Transverse colon (tissue), 4 donors: ENCODE results near the gene PIEZO2. TPM values are rescaled to one million over a fixed set of nuclear protein-coding genes. Genes with fewer than 3 reads are reported as not detected.

ENCODE experiments used
- DNase-seq: peaks from one replicate; pipeline ENCODE4 v3.0.0-alpha.2; 2019
- H3K27ac ChIP-seq, 4 donors: fragments of 200-600 bp; sonication (generic); 2 replicates each; pipeline ENCODE4 v1.5.1; 2016 to 2018; ENCODE audit warnings: inconsistent platforms in 4 of 4
- H3K27me3 ChIP-seq: fragments of 200-600 bp; sonication (generic); 2 replicates; pipeline ENCODE4 v1.5.1; 2017; ENCODE audit warnings: inconsistent platforms
- H3K36me3 ChIP-seq, 4 donors: fragments of 200-600 bp; sonication (generic); 2 replicates each; pipeline ENCODE4 v1.5.1; 2017 to 2019; ENCODE audit warnings: inconsistent platforms in 4 of 4
- H3K4me1 ChIP-seq, 4 donors: fragments of 200-600 bp; sonication (generic); 2 replicates each; pipeline ENCODE4 v1.5.1; 2017 to 2020; ENCODE audit warnings: inconsistent platforms in 4 of 4
- H3K4me3 ChIP-seq, 4 donors: fragments of 200-600 bp; sonication (generic); 1 replicate in 1 of 4; 2 replicates in 3 of 4; pipeline versions ENCODE4 v1.5.1 to v1.6.1; 2017 to 2019; ENCODE audit warnings: inconsistent platforms in 4 of 4
- H3K9me3 ChIP-seq, 2 donors: fragments of 200-600 bp; sonication (generic); 2 replicates each; pipeline ENCODE4 v1.5.1; 2017 to 2019; ENCODE audit warnings: inconsistent platforms in 2 of 2
- EP300 ChIP-seq: sonication (generic); formaldehyde crosslinking; IDR thresholded peaks from one replicate; pipeline ENCODE4 v1.6.1; 2017; ENCODE audit warnings: antibody characterized with exemption, low read depth
- POLR2A ChIP-seq: fragments of 450-650 bp; IDR thresholded peaks from one replicate; pipeline ENCODE4 v1.6.1; 2016; ENCODE audit warnings: antibody characterized with exemption, mild to moderate bottlenecking, moderate library complexity
- POLR2AphosphoS5 ChIP-seq, 3 donors: sonication (generic); formaldehyde crosslinking; IDR thresholded peaks; one replicate each; pipeline ENCODE4 v1.6.1; 2016; ENCODE audit warnings: antibody characterized with exemption in 3 of 3
- WGBS, 2 donors: methylation state at CpG; one replicate each; pipeline ENCODE4 v1.1.5; 2018; ENCODE audit warnings: low coverage in 1 of 2; 5-methylcytosine and 5-hydroxymethylcytosine counted together
- in situ Hi-C, 4 donors: fragments of 200-750 bp; cut with MboI; loops; one replicate each; pipeline versions ENCODE4 v1.15.0 to v1.15.1; 2017; ENCODE audit warnings: low sequenced_read_pairs in 3 of 4, low pct_ligation_motif_present in 1 of 4, low pct_unique_long_range_greater_than_20kb in 1 of 4
- intact Hi-C: fragments of 100-400 bp; cut with DNase I; formaldehyde crosslinking; loops from one replicate; pipeline ENCODE4 v1.15.1; 2023; ENCODE audit warnings: low total_unique reads
- total RNA-seq, 4 donors: library from RNA; depleted of rRNA; stranded (reverse); fragments of >200 nt; gene quantifications; one replicate each; pipeline ENCODE4 v1.1.0, GENCODE V29; 2016
- TF ChIP-seq, protein P1 (sequence below), 5 experiments: fragments of 200-600 bp in 3 of 5; fragments of 450-650 bp in 2 of 5; sonication (generic) in 3 of 5; IDR thresholded peaks; 1 replicate in 2 of 5; 2 replicates in 3 of 5; pipeline ENCODE4 v1.5.1; 2016 to 2017; ENCODE audit warnings: antibody characterized with exemption in 5 of 5, inconsistent platforms in 3 of 5, mild to moderate bottlenecking in 2 of 5, moderate library complexity in 1 of 5

PIEZO2 gene
- total RNA-seq, 4 donors from 2014 or later: 2.9 to 7.5 (median 4.5) TPM

DNA sequence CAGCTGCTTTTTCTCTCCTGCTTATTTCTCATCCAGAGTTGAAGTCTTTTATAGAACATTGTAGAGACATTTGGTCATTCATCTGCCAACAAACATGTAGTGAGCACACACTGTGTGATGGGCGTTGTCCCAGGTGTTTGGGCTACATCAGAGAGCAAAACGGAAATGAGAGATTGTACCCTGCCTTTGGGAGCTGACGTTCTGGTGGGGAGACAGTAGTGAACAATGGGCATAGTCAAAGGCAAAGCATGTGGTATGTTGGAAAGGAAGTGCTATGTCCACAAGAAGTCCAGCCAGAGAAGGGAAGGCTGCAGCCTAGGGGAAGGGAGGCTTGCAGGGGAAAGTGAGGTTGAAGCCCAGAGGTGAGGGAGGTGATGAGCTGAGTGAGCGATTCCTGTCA is 78.1 kb downstream of the PIEZO2 start:
- H3K36me3 ChIP-seq: no peaks in the 10 kb centered on the region
- 58 to 70% methylated on average over 2 to 4 of the region's 4 CpGs for WGBS, 2 donors
- in situ Hi-C loops: loop anchor here in 1 of 4 donors (25.0 kb wide), 1 partner anchor 209 kb away; no protein-coding TSS in a partner anchor
- no peak overlapping the region for H3K27ac ChIP-seq
- DNase-seq: no peak
- intact Hi-C loops: no loop called here
- H3K4me1 ChIP-seq: no peaks in the 10 kb centered on the region
- no peak overlapping the region for H3K4me3 ChIP-seq
- no peaks in the 10 kb centered on the region for H3K9me3 ChIP-seq
- no peaks in the 10 kb centered on the region for H3K27me3 ChIP-seq
- TF ChIP-seq, protein P1, sequence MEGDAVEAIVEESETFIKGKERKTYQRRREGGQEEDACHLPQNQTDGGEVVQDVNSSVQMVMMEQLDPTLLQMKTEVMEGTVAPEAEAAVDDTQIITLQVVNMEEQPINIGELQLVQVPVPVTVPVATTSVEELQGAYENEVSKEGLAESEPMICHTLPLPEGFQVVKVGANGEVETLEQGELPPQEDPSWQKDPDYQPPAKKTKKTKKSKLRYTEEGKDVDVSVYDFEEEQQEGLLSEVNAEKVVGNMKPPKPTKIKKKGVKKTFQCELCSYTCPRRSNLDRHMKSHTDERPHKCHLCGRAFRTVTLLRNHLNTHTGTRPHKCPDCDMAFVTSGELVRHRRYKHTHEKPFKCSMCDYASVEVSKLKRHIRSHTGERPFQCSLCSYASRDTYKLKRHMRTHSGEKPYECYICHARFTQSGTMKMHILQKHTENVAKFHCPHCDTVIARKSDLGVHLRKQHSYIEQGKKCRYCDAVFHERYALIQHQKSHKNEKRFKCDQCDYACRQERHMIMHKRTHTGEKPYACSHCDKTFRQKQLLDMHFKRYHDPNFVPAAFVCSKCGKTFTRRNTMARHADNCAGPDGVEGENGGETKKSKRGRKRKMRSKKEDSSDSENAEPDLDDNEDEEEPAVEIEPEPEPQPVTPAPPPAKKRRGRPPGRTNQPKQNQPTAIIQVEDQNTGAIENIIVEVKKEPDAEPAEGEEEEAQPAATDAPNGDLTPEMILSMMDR (IDR thresholded peaks at IDR 0.05): no peak
- TF ChIP-seq EP300: no peak
- no peak for TF ChIP-seq POLR2AphosphoS5 (IDR thresholded peaks at IDR 0.05)
- no peak for TF ChIP-seq POLR2A

DNA sequence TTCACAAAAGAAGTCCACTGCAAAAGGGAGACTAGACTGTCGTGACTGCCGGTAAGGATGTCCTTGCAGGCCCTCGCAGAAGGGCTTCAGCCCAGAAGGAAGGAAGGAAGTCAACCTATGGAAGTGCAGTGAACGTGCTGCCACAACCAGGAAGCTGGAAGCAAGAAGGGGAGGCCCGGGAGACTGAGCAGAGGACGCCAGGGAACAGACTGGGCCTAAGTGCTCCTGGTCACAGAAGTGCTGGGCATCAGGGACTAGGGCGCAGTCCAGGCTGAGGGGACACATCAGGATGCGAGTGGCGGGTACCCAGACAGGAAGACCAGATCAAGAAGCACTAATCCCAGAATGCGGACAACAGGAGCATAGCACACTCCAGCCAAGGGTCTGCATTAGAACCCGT is 78.8 kb downstream of the PIEZO2 start:
- no peaks in the 10 kb centered on the region for H3K27me3 ChIP-seq
- in situ Hi-C loops: loop anchor here in 1 of 4 donors (25.0 kb wide), 1 partner anchor 208 kb away; no protein-coding TSS in a partner anchor
- no peaks in the 10 kb centered on the region for H3K9me3 ChIP-seq
- no peak for DNase-seq
- H3K4me1 ChIP-seq: no peaks in the 10 kb centered on the region
- 63 to 75% methylated on average over 7 to 11 of the region's 11 CpGs for WGBS, 2 donors
- no peaks in the 10 kb centered on the region for H3K36me3 ChIP-seq
- intact Hi-C loops: no loop called here
- no peak for TF ChIP-seq EP300
- TF ChIP-seq, protein P1 (IDR thresholded peaks at IDR 0.05): no peak
- no peak for TF ChIP-seq POLR2A
- no peak for TF ChIP-seq POLR2AphosphoS5 (IDR thresholded peaks at IDR 0.05)
- H3K27ac ChIP-seq: no peak overlapping the region
- no peak overlapping the region for H3K4me3 ChIP-seq

DNA sequence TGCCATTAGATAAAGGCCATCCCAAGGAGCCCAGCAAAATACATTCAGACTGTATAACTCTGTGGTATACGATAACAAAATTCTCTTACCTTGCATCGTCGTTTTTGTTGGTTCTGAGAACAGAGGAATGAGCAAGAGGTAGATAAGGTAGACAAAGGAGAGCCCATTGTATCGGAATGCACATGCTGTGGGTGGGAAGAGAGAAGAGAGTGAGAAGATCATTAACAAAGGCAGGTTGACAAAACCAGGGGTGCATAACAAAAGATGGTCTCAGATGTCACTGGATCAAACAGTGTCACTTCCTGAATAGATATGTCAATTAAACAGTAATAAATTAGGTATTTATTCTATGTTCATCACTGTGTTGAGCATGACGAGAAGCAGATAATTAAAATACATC is 83.3 kb downstream of the PIEZO2 start:
- no peaks in the 10 kb centered on the region for H3K9me3 ChIP-seq
- H3K27me3 ChIP-seq: no peaks in the 10 kb centered on the region
- 85 to 86% methylated on average over 5 of the region's 5 CpGs for WGBS, 2 donors
- no peaks in the 10 kb centered on the region for H3K4me1 ChIP-seq
- no peak overlapping the region for H3K27ac ChIP-seq
- intact Hi-C loops (no loop called here), in situ Hi-C loops (loop anchor here in 1 of 4 donors (25.0 kb wide), 1 partner anchor 204 kb away; no protein-coding TSS in a partner anchor)
- TF ChIP-seq EP300: no peak
- TF ChIP-seq POLR2AphosphoS5 (IDR thresholded peaks at IDR 0.05): no peak
- no peak for TF ChIP-seq POLR2A
- TF ChIP-seq, protein P1 (IDR thresholded peaks at IDR 0.05): no peak
- H3K36me3 ChIP-seq: no peaks in the 10 kb centered on the region
- H3K4me3 ChIP-seq: no peak overlapping the region
- DNase-seq: no peak

DNA sequence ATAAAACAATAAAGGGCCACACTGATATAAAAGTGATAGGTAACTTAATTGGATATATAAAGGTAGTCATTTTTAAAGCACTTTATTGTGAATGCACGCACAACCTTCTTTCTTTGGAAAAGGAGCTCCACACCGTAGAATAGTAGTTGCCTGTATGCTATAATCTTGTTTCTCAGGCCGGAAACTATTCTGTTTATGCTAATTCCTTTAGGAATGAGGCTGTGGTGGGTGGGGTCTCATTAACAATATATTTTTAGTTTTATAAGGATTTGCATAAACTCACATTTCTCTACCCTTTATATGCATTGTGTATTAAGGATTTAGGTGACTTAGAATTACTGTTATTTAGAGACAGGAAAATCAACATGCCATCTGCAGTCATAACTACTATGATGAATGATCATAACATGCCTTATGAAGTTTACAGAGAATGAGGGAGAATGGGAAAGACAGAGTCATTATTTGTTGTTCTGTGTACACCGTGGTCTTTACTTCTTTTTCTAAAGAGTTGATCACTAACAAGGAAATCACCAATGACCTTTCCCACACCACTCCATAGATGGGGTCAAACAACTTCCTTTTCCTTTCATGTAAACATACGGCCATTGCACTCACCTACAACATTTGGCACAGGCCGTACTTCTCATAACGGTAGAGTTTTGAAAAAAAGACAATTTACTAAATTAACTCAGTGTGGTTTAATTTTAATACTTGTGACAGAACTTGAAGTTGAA is 84.5 kb downstream of the PIEZO2 start:
- H3K27me3 ChIP-seq: no peaks in the 10 kb centered on the region
- H3K27ac ChIP-seq: no peak overlapping the region
- WGBS, 2 donors: 52% methylated on average over 7 of the region's 7 CpGs
- no peak for TF ChIP-seq EP300
- no peak for TF ChIP-seq POLR2A
- TF ChIP-seq, protein P1 (IDR thresholded peaks at IDR 0.05): no peak
- TF ChIP-seq POLR2AphosphoS5 (IDR thresholded peaks at IDR 0.05): no peak
- intact Hi-C loops: no loop called here
- no peak for DNase-seq
- in situ Hi-C loops: loop anchor here in 1 of 4 donors (25.0 kb wide), 1 partner anchor 203 kb away; no protein-coding TSS in a partner anchor
- H3K9me3 ChIP-seq: no peaks in the 10 kb centered on the region
- no peaks in the 10 kb centered on the region for H3K4me1 ChIP-seq
- H3K4me3 ChIP-seq: no peak overlapping the region
- no peaks in the 10 kb centered on the region for H3K36me3 ChIP-seq
